Activated naive CD4-positive, alpha-beta T cell treated with anti-CD3 and anti-CD28 coated beads, Interleukin-2, amount 50 U/mL, for 24 hours (primary cell): ENCODE data around the gene SLFN12.
"Not testable (repeated sequence)": the region's sequence is repeated elsewhere in the genome, so short reads cannot be mapped to it uniquely, and the experiment has no call there.

Experiments
- H3K27ac Mint-ChIP-seq: one replicate; pipeline ENCODE4 v1.8.0; 2021; ENCODE audit warnings: mild to moderate bottlenecking, mixed read lengths
- H3K27me3 Mint-ChIP-seq: one replicate; pipeline ENCODE4 v1.8.0; 2021; ENCODE audit warnings: mixed read lengths
- H3K36me3 Mint-ChIP-seq: one replicate; pipeline ENCODE4 v1.8.0; 2021; ENCODE audit warnings: mixed read lengths
- H3K4me1 Mint-ChIP-seq: one replicate; pipeline ENCODE4 v1.8.0; 2021; ENCODE audit warnings: mixed read lengths
- H3K4me3 Mint-ChIP-seq: one replicate; pipeline ENCODE4 v1.8.0; 2021; ENCODE audit warnings: mild to moderate bottlenecking, mixed read lengths
- H3K9me3 Mint-ChIP-seq: one replicate; pipeline ENCODE4 v1.8.0; 2021; ENCODE audit warnings: mixed read lengths

Gene SLFN12

GRCh38 chr17:35432176-35433074 lies at the start of gene SLFN12:
Gene SLFN12, minus strand, starts transcription at chr17:35432500. Its CDS starts 9,472 bp downstream, at chr17:35423028.
- Mint-ChIP-seq H3K27ac (peak within 1 kb of the TSS; percentile 97), H3K4me1 (peaks cover 58% of the 10 kb centered on the region), H3K4me3 (peak within 1 kb of the TSS; percentile 100), H3K36me3 (no peaks in the 10 kb centered on the region), H3K27me3 (no peaks in the 10 kb centered on the region), H3K9me3 (no peaks in the 10 kb centered on the region)

GRCh38 chr17:35479271-35479670 lies 47.0 kb upstream of the SLFN12 start:
- H3K4me3 Mint-ChIP-seq: no peak overlapping the region
- H3K9me3 Mint-ChIP-seq: peaks cover 24% of the 10 kb centered on the region
- H3K36me3 Mint-ChIP-seq: peaks cover 62% of the 10 kb centered on the region
- peaks cover 42% of the 10 kb centered on the region for H3K4me1 Mint-ChIP-seq
- H3K27ac Mint-ChIP-seq: no peak overlapping the region
- no peaks in the 10 kb centered on the region for H3K27me3 Mint-ChIP-seq

- H3K27me3 Mint-ChIP-seq: no peaks in the 10 kb centered on the region
- no peak overlapping the region for H3K4me3 Mint-ChIP-seq
- peaks cover 31% of the 10 kb centered on the region for H3K4me1 Mint-ChIP-seq
- no peak overlapping the region for H3K27ac Mint-ChIP-seq
- H3K36me3 Mint-ChIP-seq: peaks cover 68% of the 10 kb centered on the region
- H3K9me3 Mint-ChIP-seq: peaks cover 18% of the 10 kb centered on the region
Observed at GRCh38 chr17:35477248-35477647, 44.9 kb upstream of the SLFN12 start.

GRCh38 chr17:35476283-35476820 lies 44.1 kb upstream of the SLFN12 start:
- H3K9me3 Mint-ChIP-seq: peaks cover 18% of the 10 kb centered on the region
- peak overlapping the region; percentile 41 for H3K27ac Mint-ChIP-seq
- no peaks in the 10 kb centered on the region for H3K27me3 Mint-ChIP-seq
- H3K4me1 Mint-ChIP-seq: peaks cover 36% of the 10 kb centered on the region
- H3K36me3 Mint-ChIP-seq: peaks cover 70% of the 10 kb centered on the region
- no peak overlapping the region for H3K4me3 Mint-ChIP-seq

- H3K27ac Mint-ChIP-seq: peak overlapping the region; percentile 32
- peaks cover 36% of the 10 kb centered on the region for H3K4me1 Mint-ChIP-seq
- no peak overlapping the region for H3K4me3 Mint-ChIP-seq
- H3K36me3 Mint-ChIP-seq: peaks cover 32% of the 10 kb centered on the region
- peaks cover 10% of the 10 kb centered on the region for H3K9me3 Mint-ChIP-seq
- no peaks in the 10 kb centered on the region for H3K27me3 Mint-ChIP-seq
Observed at GRCh38 chr17:35468475-35468874, 36.2 kb upstream of the SLFN12 start.

GRCh38 chr17:35467824-35468223 lies 35.5 kb upstream of the SLFN12 start:
- Mint-ChIP-seq H3K9me3 (peaks cover 10% of the 10 kb centered on the region), H3K4me1 (peaks cover 42% of the 10 kb centered on the region), H3K27me3 (no peaks in the 10 kb centered on the region), H3K27ac (peak overlapping the region; percentile 65), H3K4me3 (peak overlapping the region; percentile 19), H3K36me3 (peaks cover 27% of the 10 kb centered on the region)

GRCh38 chr17:35460354-35460851 lies 28.1 kb upstream of the SLFN12 start:
- Mint-ChIP-seq H3K36me3 (peaks cover 7% of the 10 kb centered on the region), H3K4me1 (peaks cover 35% of the 10 kb centered on the region), H3K27me3 (no peaks in the 10 kb centered on the region), H3K9me3 (no peaks in the 10 kb centered on the region), H3K27ac (peak overlapping the region; percentile 73), H3K4me3 (peak overlapping the region; percentile 83)

GRCh38 chr17:35454035-35454434 lies 21.7 kb upstream of the SLFN12 start:
- H3K9me3 Mint-ChIP-seq, H3K27ac Mint-ChIP-seq, H3K4me1 Mint-ChIP-seq, H3K27me3 Mint-ChIP-seq, H3K4me3 Mint-ChIP-seq, H3K36me3 Mint-ChIP-seq: not testable (repeated sequence)

- Mint-ChIP-seq H3K4me1 (peaks cover 10% of the 10 kb centered on the region), H3K36me3 (peaks cover under 1% of the 10 kb centered on the region), H3K4me3 (no peak overlapping the region), H3K9me3 (no peaks in the 10 kb centered on the region), H3K27me3 (no peaks in the 10 kb centered on the region), H3K27ac (no peak overlapping the region)
Observed at GRCh38 chr17:35453171-35453570, 20.9 kb upstream of the SLFN12 start.

GRCh38 chr17:35449371-35449931 lies 17.2 kb upstream of the SLFN12 start:
- Mint-ChIP-seq H3K27ac (no peak overlapping the region), H3K27me3 (no peaks in the 10 kb centered on the region), H3K4me1 (peaks cover 21% of the 10 kb centered on the region), H3K9me3 (no peaks in the 10 kb centered on the region), H3K4me3 (peak overlapping the region; percentile 74), H3K36me3 (peaks cover 5% of the 10 kb centered on the region)

- Mint-ChIP-seq H3K4me1 (peaks cover 21% of the 10 kb centered on the region), H3K4me3 (peak overlapping the region; percentile 63), H3K36me3 (peaks cover 5% of the 10 kb centered on the region), H3K9me3 (no peaks in the 10 kb centered on the region), H3K27ac (no peak overlapping the region), H3K27me3 (no peaks in the 10 kb centered on the region)
Observed at GRCh38 chr17:35448899-35449227, 16.6 kb upstream of the SLFN12 start.

GRCh38 chr17:35448214-35448898 lies 16.1 kb upstream of the SLFN12 start, which contains the start of gene SLFN13:
Gene SLFN13, minus strand, starts transcription at chr17:35448766. Its CDS starts 3,086 bp downstream, at chr17:35445680.
- H3K36me3 Mint-ChIP-seq: peaks cover 6% of the 10 kb centered on the region
- no peaks in the 10 kb centered on the region for H3K27me3 Mint-ChIP-seq
- no peaks in the 10 kb centered on the region for H3K9me3 Mint-ChIP-seq
- peak within 1 kb of the TSS; percentile 74 for H3K4me3 Mint-ChIP-seq
- H3K27ac Mint-ChIP-seq: peak within 1 kb of the TSS; percentile 46
- H3K4me1 Mint-ChIP-seq: peaks cover 21% of the 10 kb centered on the region

- peak overlapping the region; percentile 63 for H3K4me3 Mint-ChIP-seq
- H3K27me3 Mint-ChIP-seq: no peaks in the 10 kb centered on the region
- no peak overlapping the region for H3K27ac Mint-ChIP-seq
- peaks cover 21% of the 10 kb centered on the region for H3K4me1 Mint-ChIP-seq
- H3K9me3 Mint-ChIP-seq: no peaks in the 10 kb centered on the region
- peaks cover 6% of the 10 kb centered on the region for H3K36me3 Mint-ChIP-seq
Observed at GRCh38 chr17:35447499-35447898, 15.2 kb upstream of the SLFN12 start.

GRCh38 chr17:35438433-35438832 lies 6.1 kb upstream of the SLFN12 start:
- peaks cover 5% of the 10 kb centered on the region for H3K36me3 Mint-ChIP-seq
- H3K27ac Mint-ChIP-seq: no peak overlapping the region
- no peaks in the 10 kb centered on the region for H3K9me3 Mint-ChIP-seq
- no peaks in the 10 kb centered on the region for H3K27me3 Mint-ChIP-seq
- H3K4me1 Mint-ChIP-seq: peaks cover 8% of the 10 kb centered on the region
- no peak overlapping the region for H3K4me3 Mint-ChIP-seq

GRCh38 chr17:35433075-35433894 lies 985 bp upstream of the SLFN12 start:
- Mint-ChIP-seq H3K4me1 (peaks cover 52% of the 10 kb centered on the region), H3K9me3 (no peaks in the 10 kb centered on the region), H3K27ac (peak overlapping the region; percentile 46), H3K36me3 (no peaks in the 10 kb centered on the region), H3K27me3 (no peaks in the 10 kb centered on the region), H3K4me3 (peak overlapping the region; percentile 100)
